ENCODE measurements around the gene CLBA1. TPM values are rescaled to one million over a fixed set of nuclear protein-coding genes. Genes with fewer than 3 reads are reported as not detected.
A peak's percentile ranks its signal among the peaks of the same experiment; 100 is the strongest.

Gene CLBA1
- total RNA-seq, 4 donors from 2014 or later, result 2.2 to 11.7 (median 6.5) TPM

DNA sequence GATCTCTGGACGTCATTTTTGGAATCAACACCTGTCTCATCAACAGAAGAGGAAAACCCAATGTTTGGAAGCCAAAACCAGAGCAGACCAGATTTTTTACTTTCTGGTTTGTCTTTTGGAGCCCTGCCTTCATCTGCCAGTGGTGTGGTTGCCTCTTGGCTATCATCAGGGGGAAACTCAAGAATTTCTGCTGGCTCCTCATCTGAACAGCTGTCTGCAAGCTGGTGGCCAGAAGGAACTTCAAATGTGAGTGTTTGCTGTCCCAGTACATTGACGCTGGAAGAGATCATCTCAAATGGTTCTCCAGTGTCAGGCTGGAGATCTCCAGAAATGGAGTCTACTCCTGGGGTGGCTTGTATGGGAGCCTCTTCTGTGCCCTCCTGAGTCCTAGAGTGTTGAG lies 47.2 kb upstream of the CLBA1 start:
- 47 to 69% methylated on average over 2 of the region's 2 CpGs for WGBS, 2 donors
- DNase-seq (ENCODE audit: low spot score in 2 of 2), result peak in 1 of 2 donors; percentile 3
- TF ChIP-seq, protein P1, sequence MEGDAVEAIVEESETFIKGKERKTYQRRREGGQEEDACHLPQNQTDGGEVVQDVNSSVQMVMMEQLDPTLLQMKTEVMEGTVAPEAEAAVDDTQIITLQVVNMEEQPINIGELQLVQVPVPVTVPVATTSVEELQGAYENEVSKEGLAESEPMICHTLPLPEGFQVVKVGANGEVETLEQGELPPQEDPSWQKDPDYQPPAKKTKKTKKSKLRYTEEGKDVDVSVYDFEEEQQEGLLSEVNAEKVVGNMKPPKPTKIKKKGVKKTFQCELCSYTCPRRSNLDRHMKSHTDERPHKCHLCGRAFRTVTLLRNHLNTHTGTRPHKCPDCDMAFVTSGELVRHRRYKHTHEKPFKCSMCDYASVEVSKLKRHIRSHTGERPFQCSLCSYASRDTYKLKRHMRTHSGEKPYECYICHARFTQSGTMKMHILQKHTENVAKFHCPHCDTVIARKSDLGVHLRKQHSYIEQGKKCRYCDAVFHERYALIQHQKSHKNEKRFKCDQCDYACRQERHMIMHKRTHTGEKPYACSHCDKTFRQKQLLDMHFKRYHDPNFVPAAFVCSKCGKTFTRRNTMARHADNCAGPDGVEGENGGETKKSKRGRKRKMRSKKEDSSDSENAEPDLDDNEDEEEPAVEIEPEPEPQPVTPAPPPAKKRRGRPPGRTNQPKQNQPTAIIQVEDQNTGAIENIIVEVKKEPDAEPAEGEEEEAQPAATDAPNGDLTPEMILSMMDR (IDR thresholded peaks at IDR 0.05), result no peak
- TF ChIP-seq POLR2A (IDR thresholded peaks at IDR 0.05), result no peak
- H3K4me3 ChIP-seq (ENCODE audit: low read depth, poor library complexity, severe bottlenecking), result no peak overlapping the region
- intact Hi-C loops (cut with DNase I; ENCODE audit: low total_unique reads), result no loop called here

DNA sequence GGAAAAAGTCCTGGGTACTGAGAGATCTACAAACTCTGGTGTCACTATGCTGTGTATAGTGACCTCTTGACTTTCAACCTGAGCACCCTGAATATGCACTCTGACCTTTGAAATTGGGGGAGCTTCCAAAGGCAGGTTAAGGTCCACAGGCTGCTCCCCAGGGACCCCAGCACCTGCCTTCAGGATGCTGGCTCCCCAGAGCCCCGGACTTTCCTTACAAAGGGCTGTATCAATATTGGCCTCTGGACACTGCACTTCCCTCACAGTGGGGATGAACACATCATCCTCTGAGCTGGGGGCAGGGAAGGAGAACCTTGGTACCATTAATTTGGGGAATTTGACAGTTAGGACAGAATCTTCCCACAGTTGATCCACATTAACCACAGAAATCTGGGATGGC lies 46.6 kb upstream of the CLBA1 start:
- no peak for TF ChIP-seq POLR2A (IDR thresholded peaks at IDR 0.05)
- TF ChIP-seq, protein P1 (IDR thresholded peaks at IDR 0.05), result no peak
- intact Hi-C loops (cut with DNase I; ENCODE audit: low total_unique reads), result no loop called here
- 85 to 89% methylated on average over 1 of the region's 1 CpG for WGBS, 2 donors
- DNase-seq (ENCODE audit: low spot score in 2 of 2), result peak in 1 of 2 donors; percentile 63
- H3K4me3 ChIP-seq (ENCODE audit: low read depth, poor library complexity, severe bottlenecking), result no peak overlapping the region

DNA sequence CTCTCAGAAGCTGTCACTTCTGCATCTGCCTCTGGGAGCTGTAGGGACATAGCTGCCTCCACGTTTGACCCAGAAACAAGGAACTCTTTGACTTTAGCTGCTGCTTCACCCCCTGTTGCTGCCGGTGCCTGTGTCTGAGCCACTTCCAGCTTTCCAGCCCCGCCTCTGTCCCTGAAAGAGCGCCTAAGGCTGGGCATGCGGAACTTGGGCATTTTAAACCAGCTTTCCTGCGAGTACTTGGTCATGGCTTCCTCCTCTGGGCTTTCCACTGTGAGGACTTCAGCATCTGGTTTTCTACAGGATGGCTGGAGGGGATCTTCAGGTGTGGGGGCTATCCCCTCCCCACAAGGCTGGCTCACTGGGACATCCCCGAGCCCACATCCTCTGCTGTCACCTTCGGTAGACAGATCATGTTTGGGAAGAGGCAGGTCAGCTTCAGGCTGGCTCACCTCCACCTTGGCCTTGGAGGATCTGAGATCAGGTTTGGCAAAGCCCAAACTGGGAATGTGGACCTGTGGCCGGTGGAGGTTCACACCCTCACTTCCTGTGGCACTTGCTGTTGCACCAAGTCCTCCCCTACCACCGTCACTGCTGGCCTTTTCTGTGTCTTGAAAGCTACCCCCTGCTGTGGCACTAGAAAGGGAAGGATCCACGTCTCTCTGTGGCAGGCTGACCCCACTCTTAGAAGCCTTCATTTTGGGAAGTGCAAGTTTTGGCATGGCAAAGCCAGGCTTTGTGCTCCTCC lies 45.8 kb upstream of the CLBA1 start:
- no peak for TF ChIP-seq POLR2A (IDR thresholded peaks at IDR 0.05)
- TF ChIP-seq, protein P1 (IDR thresholded peaks at IDR 0.05), result no peak
- intact Hi-C loops (cut with DNase I; ENCODE audit: low total_unique reads), result no loop called here
- WGBS, 2 donors, result 68 to 70% methylated on average over 11 of the region's 11 CpGs
- peak in 1 of 2 donors; percentile 84 for DNase-seq (ENCODE audit: low spot score in 2 of 2)
- H3K4me3 ChIP-seq (ENCODE audit: low read depth, poor library complexity, severe bottlenecking), result no peak overlapping the region

DNA sequence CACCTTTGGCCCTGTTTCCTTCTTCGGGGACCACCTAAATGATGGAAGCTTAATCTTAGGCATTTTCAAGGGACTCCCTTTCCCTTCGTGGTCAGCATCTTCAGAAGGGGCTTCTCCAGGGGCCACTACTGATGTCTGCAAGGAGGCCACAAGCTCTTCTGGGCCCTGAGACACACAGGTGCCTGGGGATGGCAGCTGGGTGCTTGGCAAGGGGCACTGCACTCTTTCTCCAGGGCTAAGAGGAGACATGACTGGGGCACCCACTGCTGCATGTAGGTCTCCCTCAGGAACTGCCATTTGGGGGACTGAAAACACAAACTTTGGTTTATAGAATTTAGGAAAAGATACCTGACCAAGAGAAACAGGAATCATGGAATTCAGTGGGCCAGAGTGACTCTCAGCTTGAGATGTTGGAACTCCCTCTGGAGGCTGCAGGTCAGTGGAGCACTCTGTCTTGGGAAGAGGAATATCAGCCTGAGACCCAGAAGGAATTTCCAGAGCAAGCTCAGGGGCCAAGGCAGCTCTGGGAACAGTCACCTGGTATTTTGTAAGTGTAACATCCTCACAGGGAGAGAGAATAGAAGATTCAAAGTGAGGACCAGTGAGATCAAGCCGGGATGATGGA lies 45.0 kb upstream of the CLBA1 start:
- WGBS, 2 donors, result 77% methylated on average over 3 of the region's 3 CpGs
- intact Hi-C loops (cut with DNase I; ENCODE audit: low total_unique reads), result no loop called here
- H3K4me3 ChIP-seq (ENCODE audit: low read depth, poor library complexity, severe bottlenecking), result no peak overlapping the region
- peak in 1 of 2 donors; percentile 58 for DNase-seq (ENCODE audit: low spot score in 2 of 2)
- no peak for TF ChIP-seq POLR2A (IDR thresholded peaks at IDR 0.05)
- TF ChIP-seq, protein P1 (IDR thresholded peaks at IDR 0.05), result no peak

DNA sequence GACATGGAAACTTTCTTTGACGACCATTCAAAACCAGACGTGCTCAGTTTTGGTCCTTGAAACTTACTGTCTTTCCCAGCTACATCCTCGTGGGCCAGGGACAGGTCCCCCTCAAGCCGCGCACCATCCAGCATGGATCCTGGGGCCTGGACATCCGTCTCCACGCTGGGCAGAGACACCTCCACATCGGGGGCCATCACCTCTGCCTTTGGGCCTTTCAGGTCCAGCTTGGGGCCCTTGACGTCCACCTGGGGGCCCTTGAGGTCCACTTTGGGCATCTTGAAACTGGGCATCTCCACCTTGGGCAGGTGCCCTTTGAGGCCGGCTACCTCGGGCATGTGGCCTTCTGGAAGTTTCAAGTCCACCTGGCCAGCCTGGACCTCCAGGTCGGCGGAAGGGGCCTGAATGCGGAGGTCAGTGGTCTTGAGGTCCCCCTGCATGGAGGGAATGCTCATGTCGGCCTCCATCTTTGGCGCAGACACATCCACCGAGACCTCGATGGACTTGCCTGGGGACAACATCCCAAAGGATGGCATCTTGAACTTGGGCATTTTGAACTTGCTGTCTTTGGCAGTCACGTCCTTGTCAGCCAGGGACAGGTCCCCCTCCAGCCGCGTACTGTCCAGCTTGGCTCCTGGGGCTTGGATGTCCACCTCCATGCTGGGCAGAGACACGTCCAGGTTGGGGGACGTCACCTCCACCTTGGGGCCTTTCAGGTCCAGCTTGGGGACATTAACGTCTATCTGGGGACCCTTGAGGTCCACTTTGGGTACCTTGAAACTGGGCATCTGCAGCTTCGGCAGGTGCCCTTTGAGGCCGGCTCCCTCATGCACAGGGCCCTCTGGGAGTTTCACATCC lies 43.9 kb upstream of the CLBA1 start:
- intact Hi-C loops (cut with DNase I; ENCODE audit: low total_unique reads), result no loop called here
- DNase-seq (ENCODE audit: low spot score in 2 of 2), result peak in 1 of 2 donors; percentile 79
- H3K4me3 ChIP-seq (ENCODE audit: low read depth, poor library complexity, severe bottlenecking), result no peak overlapping the region
- 91 to 95% methylated on average over 23 to 26 of the region's 26 CpGs for WGBS, 2 donors
- no peak for TF ChIP-seq POLR2A (IDR thresholded peaks at IDR 0.05)
- TF ChIP-seq, protein P1 (IDR thresholded peaks at IDR 0.05), result no peak

All from lower leg skin (tissue), 4 donors.